ENCODE data around the gene CTRB1.
"Not testable (repeated sequence)": the region's sequence is repeated elsewhere in the genome, so short reads cannot be mapped to it uniquely, and the experiment has no call there.

Gene CTRB1

DNA sequence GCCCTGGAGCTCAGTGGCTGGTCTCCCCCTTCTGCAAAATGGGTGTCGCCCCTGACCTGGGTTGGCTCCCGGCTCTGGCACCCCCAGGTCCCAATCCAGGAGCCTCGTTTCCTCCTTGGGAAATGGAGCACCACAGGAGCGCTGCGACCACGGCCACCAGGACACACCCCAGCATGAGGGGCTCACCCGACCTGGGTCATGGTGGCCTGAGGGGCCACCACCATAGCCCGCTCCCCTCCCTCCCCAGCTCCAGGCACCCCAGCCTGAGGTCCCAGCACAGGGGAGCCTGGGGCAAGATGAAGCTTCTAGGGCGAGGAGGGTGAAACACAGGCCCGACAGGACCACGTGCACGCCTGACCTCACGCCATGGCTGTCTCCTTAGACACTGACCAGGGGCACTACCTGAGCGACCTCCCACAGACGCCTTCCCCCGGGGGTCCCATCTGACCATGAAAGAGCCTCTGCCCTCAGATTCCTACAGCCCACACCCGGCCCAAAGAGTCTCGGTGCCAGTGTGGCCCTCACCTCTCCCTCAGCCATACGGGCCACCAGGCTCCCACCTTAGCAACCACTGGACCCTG, 20.8 kb downstream of the CTRB1 start:
- DNase-seq (ENCODE audit: low read depth in 2 of 3, low spot score in 2 of 3): no peak

DNA sequence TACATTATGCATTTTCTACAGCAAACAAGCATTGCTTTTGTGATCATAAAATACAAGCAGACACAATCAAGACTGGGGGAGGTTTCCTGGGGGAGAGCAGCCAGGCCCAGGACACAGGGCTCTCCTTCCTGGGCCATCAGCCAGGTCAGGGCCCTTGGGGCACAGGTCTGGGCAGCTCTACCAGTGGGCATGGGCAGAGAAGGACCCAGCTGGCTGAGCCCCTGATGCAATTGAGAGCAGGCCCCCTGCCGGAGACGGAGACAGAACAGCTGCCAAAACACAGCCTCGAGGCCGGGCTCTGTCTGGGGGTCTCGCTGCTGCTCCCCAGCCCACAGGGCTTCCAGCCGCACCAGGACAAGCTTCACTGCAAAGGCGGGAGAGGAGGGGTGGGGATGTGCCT, 21.8 kb downstream of the CTRB1 start:
- DNase-seq (ENCODE audit: low read depth in 2 of 3, low spot score in 2 of 3): not testable (repeated sequence)

DNA sequence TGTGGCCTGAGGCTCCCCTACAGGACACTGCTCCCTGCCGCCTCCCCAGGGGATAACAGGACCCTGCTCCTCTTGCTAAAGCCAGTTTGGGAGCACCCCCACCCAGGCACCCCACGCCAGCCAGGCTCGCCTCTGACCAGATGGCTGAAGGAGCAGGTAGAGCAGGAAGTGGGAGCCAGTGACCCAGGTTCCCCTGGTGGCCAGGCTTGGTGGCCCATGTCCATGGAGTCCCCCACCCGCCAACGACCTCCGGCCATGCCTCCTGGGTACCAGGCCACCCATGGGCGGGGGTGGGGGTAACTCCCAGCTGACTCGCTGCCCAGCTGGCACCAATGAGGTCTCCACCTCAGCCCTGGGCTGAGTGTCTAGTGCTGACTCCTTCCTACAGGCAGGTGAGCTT, 22.6 kb downstream of the CTRB1 start:
- DNase-seq (ENCODE audit: low read depth in 2 of 3, low spot score in 2 of 3): no peak

DNA sequence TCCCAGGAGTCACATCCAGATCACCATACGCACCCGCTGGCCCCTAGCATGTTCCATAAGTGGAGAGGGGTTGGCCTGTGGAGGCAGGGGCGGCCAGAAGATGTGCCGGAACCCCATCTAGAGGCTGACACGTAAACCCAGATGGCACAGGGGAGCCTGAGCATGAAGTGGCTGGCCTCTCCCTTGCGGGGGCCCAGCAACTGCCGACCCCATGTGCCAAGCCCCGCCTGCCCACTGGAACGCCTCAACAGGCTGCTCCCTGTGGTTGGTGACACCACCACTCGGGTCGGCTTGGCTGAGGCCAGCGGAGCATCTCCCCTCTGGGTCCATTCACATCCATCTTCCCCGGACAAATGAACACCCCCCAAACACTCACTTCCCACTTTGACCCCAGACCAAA, 23.2 kb downstream of the CTRB1 start:
- no peak for DNase-seq (ENCODE audit: low read depth in 2 of 3, low spot score in 2 of 3)

DNA sequence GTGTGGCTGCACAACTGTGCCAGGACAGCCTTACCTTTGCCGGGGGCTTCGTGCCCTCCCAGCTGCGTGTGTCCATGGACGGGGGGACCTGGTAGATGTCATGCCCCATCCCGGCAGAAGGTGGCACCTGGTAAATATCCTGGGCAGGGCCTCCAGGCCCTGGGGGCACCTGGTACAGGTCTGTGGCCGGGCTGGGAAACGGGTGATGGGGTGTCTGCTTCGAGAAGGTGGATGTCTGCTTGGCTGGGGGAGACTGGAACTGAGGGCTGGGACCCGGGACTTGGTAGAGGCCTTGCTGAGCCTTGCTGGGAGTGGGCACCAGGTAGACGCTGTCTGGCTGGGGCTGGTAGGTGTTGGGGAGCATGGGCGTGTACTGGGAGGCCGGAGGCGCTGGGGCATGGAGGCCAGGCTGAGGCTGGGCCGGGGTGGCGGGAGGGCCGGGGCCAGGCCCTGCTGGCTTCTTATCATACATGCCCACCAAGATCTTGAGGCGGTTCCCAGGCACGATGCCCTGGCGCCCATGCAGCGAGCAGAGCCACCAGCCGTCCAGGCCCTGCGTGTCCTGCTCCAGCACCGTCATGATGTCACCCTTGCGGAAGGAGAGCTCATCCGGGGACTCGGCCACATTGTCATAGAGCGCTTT, 23.8 kb downstream of the CTRB1 start:
- DNase-seq (ENCODE audit: low read depth in 2 of 3, low spot score in 2 of 3): not testable (repeated sequence)

DNA sequence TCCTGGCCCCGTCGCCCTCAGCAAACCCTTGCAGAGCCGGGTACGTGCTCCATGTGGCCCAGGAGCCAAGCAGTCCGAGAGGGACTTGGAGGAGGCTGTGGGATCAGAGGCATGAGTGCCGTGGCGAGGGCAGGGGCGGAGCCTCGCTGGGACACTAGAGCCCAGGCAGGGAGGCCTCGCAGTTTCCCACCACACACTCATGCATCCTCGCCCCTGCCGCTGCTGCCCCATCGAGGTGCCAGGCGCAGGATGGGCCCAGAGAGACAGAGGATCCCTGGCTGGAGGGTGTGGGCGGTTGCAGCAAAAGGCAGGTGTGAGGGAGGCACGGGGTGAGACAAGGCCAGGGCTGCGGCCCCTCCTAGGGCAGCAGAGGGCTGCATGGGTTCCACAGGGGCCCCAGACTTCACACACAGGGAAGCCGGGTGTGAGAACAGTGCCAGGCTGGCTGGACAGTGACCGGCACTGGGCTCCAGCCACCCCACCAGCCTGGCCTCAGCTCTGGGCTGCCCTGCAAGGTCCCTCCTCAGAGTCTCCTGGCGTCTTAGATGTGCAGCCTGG, 25.0 kb downstream of the CTRB1 start:
- DNase-seq (ENCODE audit: low read depth in 2 of 3, low spot score in 2 of 3): no peak

DNA sequence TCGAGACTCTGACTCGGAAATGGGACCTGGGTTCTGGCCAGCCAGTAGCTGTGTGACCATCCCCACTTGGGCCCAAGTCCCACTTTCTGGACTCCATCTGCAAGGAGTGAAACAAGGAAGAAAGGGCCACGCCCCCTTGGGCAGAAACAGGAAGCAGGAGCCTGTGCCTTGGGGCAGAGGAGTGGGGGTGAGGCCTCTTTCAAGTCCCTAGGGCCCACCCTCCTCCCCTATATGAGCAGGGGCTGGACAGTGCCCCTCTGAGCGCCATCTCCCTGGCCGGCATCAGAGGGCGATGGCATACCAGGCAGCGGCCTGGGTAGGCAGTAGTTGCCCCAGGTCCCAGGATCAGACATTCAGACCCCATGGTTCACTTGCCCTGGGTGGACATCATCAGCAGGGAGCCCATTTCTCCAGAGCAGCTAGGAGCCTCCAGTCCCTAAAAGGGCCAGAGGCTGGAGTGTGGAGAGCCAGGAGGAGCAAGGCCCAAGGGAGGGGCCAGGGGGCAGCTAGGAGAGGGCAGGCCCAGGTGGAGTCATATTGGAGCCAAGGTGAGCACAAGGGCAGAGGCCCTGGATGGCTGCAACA, 25.5 kb downstream of the CTRB1 start:
- DNase-seq (ENCODE audit: low read depth in 2 of 3, low spot score in 2 of 3): no peak

DNA sequence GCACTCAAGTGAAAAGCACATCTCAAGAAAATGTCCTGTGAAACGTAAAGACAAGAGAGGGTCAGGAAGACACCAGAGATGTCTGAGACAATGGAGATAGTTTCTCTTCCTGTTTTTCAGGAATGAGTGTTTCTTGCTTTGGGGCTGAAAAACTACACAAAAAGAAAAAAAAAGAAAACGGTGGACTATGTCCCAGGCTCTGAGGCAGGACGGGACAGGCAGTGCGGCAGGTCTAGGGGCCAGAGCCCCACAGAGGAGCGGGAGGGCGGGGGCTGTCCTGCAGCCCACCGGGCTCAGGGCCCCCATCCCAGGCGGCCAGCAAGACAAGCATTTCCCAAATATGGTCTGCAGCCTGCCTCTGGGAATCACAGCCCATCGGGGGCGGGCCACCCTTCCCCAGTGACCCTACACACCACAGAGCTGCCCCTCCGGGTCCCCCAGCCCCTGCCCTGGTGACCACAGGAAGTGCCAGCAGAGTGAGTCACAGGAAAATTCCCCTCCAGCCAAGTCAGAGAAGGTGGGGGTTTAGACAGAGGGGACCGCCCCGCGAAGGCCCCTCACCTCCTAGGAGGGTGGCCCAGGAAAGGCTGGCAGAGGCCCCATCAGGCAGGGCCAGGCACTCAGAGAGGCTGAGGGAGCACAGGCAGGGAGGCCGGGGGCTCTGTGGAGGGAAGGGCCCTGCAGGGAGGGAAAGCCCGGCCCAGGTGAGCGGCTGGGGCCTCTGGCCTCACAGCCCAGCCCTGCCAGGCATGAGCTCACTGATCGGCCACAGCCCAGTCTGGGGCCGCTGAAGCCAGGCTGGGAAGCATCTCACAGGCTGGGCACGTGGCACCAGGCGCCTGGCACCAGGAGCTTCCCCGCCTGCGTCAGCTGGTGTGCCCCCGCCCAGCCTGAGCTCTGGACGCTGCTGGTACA, 26.3 kb downstream of the CTRB1 start:
- no peak for DNase-seq (ENCODE audit: low read depth in 2 of 3, low spot score in 2 of 3)

DNA sequence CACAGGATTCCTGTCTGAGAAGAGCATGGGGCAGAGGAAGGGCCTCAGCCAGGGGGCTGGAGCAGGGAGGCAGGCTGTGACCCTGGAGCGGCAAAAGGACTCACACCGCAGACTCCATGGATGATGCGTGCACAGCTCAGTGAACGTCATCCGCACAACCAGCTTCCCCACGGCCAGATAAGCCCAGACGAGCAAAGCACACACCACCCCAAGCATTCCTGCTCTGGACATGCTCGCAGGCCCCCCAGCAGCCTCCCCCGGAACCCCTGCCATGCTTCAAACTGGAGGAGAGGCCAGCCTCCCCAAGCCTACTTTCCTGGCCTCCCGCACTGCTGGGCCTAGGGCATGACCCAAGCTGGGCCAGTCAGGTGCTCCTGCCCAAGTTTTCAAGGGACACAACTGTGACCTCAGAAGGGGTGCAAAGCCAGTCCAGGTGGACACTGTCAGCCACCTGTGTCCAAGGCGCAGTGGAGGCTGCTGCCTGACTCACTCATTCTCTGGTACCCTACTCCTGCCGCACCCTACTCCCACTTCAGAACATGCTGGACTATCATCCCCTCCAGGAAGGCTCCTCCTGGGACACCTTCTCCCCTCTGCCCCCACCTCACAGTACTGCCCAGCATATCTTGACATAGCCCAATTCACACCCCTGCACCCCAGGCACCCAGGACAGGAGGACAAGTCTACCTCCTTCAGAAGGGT, 27.9 kb downstream of the CTRB1 start:
- no peak for DNase-seq (ENCODE audit: low read depth in 2 of 3, low spot score in 2 of 3)

DNA sequence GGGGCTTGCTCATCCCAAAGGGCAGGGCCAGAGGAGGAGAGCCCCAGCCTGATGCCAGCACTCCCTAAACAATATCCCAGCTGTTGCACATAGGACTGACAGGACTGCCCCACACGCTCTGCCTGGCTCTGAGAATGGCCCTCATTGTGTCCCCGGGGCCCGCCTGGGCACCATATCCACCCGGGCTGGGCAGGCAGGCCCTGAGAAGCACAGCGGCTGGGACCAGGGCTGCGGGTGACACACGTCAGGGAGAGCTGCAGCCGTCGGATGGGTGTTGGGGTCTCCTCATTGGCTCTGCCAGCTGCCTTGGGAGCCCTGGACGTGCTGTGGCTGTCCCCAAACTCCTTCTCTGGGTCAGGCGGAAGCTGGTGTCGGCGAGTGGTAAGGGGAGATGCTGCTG, 28.5 kb downstream of the CTRB1 start:
- no peak for DNase-seq (ENCODE audit: low read depth in 2 of 3, low spot score in 2 of 3)

DNA sequence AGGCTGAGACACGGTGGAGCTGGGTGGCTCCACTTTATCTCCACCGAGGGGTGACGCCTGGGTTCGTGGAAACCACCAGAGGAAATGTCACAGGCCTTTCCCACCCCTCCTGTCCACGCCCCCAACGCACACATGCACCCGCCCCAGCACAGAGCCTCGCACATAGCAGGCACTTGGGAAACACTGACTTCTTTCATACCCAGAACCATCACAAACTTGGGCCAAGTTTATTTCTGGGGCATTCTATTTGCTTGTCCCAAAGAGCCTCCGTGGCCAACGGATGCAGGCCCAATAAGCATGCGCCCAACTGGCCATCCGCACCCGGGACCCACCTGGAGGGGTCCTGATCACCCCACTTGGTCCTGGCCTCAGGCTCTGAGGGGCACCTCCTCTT, 29.4 kb downstream of the CTRB1 start:
- DNase-seq (ENCODE audit: low read depth in 2 of 3, low spot score in 2 of 3): no peak

DNA sequence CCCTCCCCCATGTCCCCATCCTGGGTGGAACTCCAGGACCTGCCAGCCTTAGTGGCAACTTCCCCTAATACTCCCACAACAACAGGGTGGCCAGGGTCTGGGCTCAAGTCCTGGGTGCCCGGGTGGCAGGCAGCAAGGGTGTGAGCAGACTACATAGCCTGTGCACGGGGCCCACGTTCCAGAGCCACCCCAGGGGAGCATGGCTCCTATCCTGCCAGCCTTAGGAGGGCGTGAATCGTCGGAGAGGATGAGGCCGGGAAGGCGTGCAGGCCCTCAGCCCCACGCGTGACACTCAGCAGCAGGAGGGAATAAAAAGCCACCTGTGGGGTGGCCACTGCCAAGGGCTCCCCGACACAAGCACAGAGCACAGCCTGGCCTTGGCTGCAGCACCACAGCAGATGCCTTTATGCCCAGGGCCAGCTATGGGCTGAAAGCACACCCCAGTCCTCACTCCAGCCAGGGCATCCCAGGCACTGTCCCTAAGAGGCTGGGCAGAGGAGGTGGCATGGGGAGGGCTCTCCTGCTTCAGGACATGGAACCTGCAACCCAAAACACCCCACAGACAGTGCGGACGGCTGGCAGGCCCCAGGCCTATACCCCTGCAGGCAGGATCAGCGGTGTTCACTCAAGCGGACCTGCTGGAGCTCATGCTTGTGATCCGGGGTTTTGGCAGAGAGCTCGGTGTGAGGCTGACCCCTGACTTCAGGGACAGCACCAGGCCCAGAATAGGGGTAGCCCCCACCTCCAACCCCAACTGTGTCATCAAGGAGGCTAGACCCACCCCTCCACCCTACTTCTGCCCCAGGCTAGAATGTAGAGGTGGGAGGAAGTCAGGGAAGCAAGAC, 30.0 kb downstream of the CTRB1 start:
- no peak for DNase-seq (ENCODE audit: low read depth in 2 of 3, low spot score in 2 of 3)

DNA sequence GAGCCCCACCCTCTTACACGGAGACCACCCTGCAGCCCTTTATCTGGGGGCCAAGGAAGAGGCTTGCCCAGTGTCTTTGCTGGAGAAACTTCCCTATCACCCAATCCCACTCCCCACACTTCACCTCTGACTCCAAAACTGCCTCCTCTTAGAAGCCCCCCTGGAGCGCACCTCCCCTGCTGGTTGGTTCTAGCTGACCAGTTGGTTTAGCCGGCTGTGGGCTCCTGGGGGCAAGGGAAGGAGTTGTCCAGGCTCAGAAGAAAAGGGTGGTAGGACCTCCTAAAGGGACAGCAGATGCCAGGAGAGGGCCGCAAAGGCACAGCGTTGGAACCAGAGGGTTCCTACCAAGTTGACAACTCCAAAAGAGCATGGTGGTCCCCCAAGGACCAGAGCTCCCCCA, 30.7 kb downstream of the CTRB1 start:
- DNase-seq (ENCODE audit: low read depth in 2 of 3, low spot score in 2 of 3): no peak

DNA sequence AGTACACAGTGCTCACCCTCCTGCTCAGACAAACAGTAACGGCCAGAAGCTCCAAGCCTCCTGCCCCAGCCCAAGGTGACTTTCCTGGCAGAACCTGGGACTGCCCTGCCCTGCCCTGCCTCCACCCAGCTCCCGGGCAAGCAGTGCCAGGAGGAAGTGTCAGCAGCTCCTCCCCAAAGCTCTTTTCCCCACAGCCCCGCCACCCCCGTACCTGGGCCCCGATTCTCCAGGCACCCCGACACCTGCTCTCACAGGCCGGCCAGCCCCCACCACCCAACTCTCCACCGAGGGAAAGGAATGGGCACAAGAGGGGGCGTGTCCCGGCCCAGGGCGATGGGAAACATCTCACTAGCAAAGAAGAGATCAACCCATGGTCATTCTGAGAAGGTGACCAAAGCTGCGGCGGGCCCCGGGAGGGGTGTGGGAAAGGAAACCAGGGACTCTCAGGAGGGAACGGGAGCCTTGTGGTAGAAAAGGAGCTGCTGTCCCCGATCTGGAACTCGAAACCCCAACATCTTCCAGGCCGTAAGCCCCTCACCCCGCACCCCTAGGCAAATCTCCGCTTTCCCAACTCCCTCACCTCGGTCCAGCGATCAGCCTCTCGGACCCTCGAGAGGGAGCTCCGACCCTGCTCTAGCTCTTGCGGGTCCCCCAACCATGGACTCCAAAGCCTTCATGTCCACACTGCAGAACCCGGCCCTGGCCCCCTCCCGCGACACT, 31.5 kb downstream of the CTRB1 start:
- no peak for DNase-seq (ENCODE audit: low read depth in 2 of 3, low spot score in 2 of 3)

DNA sequence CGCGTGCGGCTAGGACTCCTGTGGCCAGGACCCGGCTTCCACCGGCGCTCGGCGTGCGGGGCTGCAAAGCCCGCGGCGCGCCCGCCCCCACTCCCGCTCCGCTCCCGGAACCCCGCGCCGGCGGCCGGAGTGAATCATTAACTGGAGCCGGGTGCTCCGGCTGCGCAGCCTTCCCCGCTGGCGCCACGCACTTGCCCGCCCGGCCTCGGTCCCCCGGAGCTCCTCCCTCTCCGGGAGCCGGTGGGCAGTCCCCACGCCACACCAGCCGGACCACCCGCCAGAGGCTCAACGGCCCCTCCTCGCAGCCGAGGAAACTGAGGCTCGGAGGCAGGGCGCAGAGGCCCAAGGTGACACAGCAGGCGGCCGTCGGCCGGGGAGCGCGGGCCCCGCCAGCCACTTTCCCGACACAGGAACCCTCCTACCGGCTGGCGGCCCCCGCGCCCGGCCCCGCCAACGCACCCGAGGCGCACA, 32.1 kb downstream of the CTRB1 start:
- no peak for DNase-seq (ENCODE audit: low read depth in 2 of 3, low spot score in 2 of 3)

DNA sequence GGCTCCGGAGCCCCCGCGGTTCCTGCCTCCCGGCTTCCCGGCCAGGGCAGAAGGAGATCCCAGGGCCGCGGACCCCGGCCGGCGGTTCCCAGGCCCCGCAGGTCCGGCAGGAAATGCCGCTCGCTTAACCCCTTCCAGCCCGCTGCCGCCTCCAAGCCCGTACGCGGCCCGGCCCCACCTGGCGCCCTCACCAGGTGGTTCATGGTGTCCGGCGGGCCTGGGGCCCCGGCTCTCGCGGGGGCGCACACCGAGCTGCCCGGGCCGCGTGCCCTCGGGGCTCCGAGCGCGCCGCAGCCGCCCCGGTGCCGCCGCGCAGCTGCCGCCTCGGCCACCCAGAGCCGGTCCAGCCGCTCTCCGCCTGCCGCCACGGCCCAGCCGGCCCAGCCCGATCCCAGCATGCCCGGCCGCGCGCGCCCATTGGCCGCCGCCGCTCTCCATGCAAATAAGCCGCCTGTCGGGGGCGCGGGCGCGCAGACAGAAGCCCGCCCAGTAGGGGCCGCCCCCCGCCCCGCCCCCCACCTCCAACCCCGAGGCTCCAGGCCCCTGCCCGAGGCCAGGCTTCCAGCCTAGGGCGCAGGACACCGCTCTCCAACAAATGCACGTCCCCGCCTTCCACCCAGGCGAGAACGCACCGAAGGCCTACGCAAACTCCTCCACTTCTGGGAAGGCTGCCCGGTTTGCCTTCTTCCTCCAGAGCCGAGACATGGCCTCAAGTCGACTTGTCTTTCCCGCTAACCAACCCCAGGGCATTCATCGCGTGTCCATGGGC, 32.7 kb downstream of the CTRB1 start, which contains the start of gene BCAR1:
Gene BCAR1, minus strand, starts transcription at position 345 of the 769 bp plus-strand sequence. Its CDS starts 142 bp downstream, at position 203.
- no peak for DNase-seq (ENCODE audit: low read depth in 2 of 3, low spot score in 2 of 3)

DNA sequence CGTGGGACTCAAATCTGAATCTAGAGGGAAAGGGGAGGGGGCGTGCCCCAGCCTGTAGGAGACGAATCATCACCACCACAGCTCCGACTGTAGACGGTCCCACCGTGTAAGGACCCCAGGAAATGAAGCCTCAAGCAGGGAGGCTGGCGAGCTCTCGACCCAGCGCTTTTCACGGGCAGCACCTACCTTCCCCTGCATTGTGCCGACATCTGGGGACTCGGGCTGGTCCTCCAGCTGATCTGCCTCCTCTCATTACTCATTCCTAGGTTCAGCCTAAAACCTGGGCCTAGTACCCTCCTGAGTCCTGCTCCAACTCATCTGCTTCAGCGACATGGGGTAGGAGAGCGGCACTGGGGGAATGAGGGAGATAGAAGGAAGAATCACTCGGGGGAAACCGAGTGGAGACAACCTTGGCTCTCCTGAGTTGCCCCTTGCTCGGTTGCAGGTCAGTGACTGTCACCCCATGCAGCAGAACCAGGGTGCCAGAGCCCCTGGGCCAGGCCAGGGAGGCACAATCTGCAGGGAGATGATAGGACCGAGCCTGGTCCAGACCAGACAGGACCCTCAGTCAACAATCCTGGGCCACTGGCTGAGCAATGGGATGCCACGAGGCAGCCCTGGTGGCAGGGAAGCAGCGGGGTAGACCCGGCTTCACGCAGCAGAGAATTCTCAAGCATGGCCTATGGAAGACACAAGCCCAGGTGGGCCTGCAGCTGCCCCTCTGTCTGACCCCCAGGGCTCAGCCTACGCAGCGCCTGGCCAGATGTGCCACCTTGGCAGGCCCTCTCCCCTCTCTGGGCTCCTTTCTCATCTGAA, 33.5 kb downstream of the CTRB1 start:
- no peak for DNase-seq (ENCODE audit: low read depth in 2 of 3, low spot score in 2 of 3)
